Thoracic aorta (tissue), 2 donors: ENCODE measurements around the gene CATSPER3. TPM values are rescaled to one million over a fixed set of nuclear protein-coding genes. Genes with fewer than 3 reads are reported as not detected.
A peak's percentile ranks its signal among the peaks of the same experiment; 100 is the strongest.

ENCODE experiments used
- ATAC-seq: fragments of 150-250 bp; one replicate; pipeline ENCODE4 v1.8.0; 2017; ENCODE audit warnings: low read depth; ENCODE audit not compliant: insufficient number of reproducible peaks, low FRiP score
- DNase-seq: peaks from one replicate; pipeline ENCODE4 v3.0.0-alpha.2; 2020; ENCODE audit warnings: low spot score
- H3K27ac ChIP-seq, 2 donors: fragments of 200-600 bp; sonication (generic); 1 replicate in 1 of 2; 2 replicates in 1 of 2; pipeline ENCODE4 v1.5.1; 2016; ENCODE audit warnings: mild to moderate bottlenecking in 2 of 2, moderate library complexity in 2 of 2
- H3K27me3 ChIP-seq: fragments of 200-600 bp; sonication (generic); replicated peaks from 2 replicates; pipeline ENCODE4 v1.6.0; 2016; ENCODE audit warnings: mild to moderate bottlenecking; ENCODE audit not compliant: insufficient read depth
- H3K36me3 ChIP-seq: fragments of 200-600 bp; sonication (generic); one replicate; pipeline ENCODE4 v1.5.1; 2016
- H3K4me1 ChIP-seq, 2 donors: fragments of 200-600 bp; sonication (generic); 1 replicate in 1 of 2; 2 replicates in 1 of 2; pipeline versions ENCODE4 v1.5.1 to v1.6.0; 2016; ENCODE audit warnings: low read depth in 2 of 2, mild to moderate bottlenecking in 1 of 2; ENCODE audit not compliant: control insufficient read depth in 1 of 2
- H3K4me3 ChIP-seq: fragments of 200-600 bp; sonication (generic); 2 replicates; pipeline ENCODE4 v1.5.1; 2016; ENCODE audit warnings: mild to moderate bottlenecking
- H3K9me3 ChIP-seq: fragments of 200-600 bp; sonication (generic); 2 replicates; pipeline ENCODE4 v1.5.1; 2016
- total RNA-seq, 2 donors: library from RNA; depleted of rRNA; stranded (reverse); fragments of >200 nt; gene quantifications; one replicate each; pipeline versions ENCODE4 v1.1.0 to v1.2.3, GENCODE V29; 2016
- TF ChIP-seq, protein P1 (sequence below): fragments of 200-600 bp; sonication (generic); IDR thresholded peaks from one replicate; pipeline ENCODE4 v1.5.1; 2019; ENCODE audit warnings: antibody characterized with exemption

The CATSPER3 gene
- total RNA-seq, 2 donors from 2014 or later: not detected

DNA sequence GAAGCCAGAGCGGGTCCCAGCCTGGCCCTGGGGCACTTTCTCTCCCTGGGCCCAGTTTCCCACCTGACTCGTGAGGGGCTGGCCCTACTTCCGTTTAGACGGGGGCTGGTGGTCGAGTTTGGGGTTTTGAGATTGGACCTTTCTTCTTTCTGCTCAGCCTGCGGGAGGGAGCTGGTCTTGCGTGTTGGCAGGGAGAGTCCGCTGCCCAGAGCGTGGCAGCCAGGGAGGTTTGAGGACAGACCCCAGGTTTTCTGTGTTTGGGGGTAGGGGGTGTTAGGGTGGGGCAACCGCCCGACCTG, 72.3 kb downstream of the CATSPER3 start:
- H3K36me3 ChIP-seq: no peaks in the 10 kb centered on the region
- H3K27ac ChIP-seq: no peak overlapping the region
- peaks cover 9 to 22% of the 10 kb centered on the region in 2 donors for H3K4me1 ChIP-seq
- H3K27me3 ChIP-seq: peaks cover 38% of the 10 kb centered on the region
- DNase-seq (no peak), ATAC-seq (no peak)
- H3K4me3 ChIP-seq: peak overlapping the region; percentile 56
- TF ChIP-seq, protein P1, sequence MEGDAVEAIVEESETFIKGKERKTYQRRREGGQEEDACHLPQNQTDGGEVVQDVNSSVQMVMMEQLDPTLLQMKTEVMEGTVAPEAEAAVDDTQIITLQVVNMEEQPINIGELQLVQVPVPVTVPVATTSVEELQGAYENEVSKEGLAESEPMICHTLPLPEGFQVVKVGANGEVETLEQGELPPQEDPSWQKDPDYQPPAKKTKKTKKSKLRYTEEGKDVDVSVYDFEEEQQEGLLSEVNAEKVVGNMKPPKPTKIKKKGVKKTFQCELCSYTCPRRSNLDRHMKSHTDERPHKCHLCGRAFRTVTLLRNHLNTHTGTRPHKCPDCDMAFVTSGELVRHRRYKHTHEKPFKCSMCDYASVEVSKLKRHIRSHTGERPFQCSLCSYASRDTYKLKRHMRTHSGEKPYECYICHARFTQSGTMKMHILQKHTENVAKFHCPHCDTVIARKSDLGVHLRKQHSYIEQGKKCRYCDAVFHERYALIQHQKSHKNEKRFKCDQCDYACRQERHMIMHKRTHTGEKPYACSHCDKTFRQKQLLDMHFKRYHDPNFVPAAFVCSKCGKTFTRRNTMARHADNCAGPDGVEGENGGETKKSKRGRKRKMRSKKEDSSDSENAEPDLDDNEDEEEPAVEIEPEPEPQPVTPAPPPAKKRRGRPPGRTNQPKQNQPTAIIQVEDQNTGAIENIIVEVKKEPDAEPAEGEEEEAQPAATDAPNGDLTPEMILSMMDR: no peak
- H3K9me3 ChIP-seq: no peaks in the 10 kb centered on the region

DNA sequence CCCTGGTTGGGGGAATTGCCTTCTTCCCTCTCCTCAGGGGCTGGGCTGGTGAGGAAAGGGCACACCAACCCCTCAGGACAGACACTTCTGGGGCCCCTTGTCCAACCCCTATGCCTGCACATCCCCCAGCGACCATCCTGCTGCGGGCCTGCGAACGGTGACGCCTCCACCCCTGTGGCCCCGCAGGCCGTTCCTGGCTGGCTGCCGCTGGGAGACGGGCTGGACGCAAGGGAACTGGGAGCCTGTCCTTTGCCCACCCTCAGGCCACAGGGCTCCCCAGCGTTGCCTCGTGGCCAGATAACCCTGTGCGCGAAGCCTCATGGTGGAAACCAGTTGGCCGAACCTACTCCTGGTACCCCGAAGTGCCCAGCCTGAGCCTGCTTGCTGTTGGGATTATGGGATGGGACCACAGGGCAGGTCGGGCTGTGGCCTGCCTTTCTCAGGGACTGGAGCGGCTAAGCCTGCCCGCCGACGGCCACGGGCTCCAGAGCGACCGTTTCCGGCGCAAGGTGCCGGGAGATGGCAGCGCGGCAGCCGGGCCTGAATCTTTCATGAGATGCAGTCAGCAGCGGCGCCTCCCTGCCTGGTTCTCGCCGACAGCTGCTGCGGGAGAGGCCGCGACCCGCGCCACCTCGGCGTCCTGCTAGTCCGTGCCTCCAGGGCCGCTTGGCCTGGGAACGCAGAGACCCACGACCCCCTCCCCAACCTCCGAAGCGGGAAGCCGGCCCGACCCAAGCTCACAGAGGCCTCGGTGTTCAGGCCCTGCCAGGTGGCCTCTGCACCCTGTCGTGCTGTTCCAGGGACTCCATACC, 72.8 kb downstream of the CATSPER3 start:
- no peak for DNase-seq
- TF ChIP-seq, protein P1: no peak
- Histone ChIP-seq H3K9me3 (no peaks in the 10 kb centered on the region), H3K27ac (no peak overlapping the region), H3K4me1 (peaks cover 9 to 22% of the 10 kb centered on the region in 2 donors), H3K27me3 (peaks cover 38% of the 10 kb centered on the region), H3K36me3 (no peaks in the 10 kb centered on the region), H3K4me3 (no peak overlapping the region)
- ATAC-seq: no peak

DNA sequence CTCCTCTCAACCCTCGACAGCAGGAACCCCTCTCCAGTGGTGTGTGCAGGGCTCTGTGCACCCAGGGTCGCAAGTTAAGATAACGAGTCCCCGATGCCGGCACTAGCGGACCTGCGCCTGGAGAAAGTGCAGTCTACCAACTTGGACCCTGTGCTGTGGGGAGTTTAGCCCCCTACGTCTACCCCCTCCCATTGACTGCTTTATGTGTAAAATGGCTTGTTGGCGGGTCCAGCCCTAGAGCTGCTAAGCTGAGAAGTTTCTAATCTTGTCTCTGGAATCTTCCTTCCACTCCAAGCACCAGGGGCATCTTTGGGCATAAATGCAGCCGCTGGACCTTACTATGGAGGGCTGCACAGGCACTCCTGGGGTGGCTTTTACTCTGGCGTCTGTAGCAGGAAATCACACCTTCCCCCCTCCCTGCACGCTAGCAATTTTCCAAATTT, 73.5 kb downstream of the CATSPER3 start:
- no peak for ATAC-seq
- TF ChIP-seq, protein P1: no peak
- DNase-seq: no peak
- Histone ChIP-seq H3K36me3 (no peaks in the 10 kb centered on the region), H3K4me3 (no peak overlapping the region), H3K4me1 (peaks cover 9 to 22% of the 10 kb centered on the region in 2 donors), H3K27ac (no peak overlapping the region), H3K9me3 (no peaks in the 10 kb centered on the region), H3K27me3 (peaks cover 38% of the 10 kb centered on the region)

DNA sequence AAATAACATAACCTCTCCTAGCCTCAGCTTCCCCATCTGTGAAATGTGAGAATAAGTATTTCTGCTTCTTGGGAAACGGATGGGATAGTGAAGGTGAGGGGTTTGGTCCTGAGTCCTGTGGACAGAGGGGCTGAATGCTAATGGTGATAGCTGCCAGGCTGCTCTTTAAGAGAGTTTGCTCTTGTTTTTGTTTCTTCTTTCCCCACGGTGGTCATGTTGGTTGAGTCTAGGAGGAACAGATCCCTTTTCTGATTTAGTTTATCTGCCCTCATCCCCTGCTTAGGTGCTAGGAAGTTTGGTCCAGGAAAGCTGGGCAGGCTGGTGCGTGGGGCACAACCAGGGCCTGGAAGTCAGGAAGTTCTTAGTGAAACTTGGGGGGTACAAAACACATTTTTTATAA, 74.0 kb downstream of the CATSPER3 start:
- TF ChIP-seq, protein P1: no peak
- H3K27me3 ChIP-seq: peaks cover 36% of the 10 kb centered on the region
- DNase-seq (no peak), ATAC-seq (no peak)
- H3K36me3 ChIP-seq: no peaks in the 10 kb centered on the region
- no peak overlapping the region for H3K27ac ChIP-seq
- peaks cover 9 to 22% of the 10 kb centered on the region in 2 donors for H3K4me1 ChIP-seq
- H3K4me3 ChIP-seq: no peak overlapping the region
- H3K9me3 ChIP-seq: no peaks in the 10 kb centered on the region

DNA sequence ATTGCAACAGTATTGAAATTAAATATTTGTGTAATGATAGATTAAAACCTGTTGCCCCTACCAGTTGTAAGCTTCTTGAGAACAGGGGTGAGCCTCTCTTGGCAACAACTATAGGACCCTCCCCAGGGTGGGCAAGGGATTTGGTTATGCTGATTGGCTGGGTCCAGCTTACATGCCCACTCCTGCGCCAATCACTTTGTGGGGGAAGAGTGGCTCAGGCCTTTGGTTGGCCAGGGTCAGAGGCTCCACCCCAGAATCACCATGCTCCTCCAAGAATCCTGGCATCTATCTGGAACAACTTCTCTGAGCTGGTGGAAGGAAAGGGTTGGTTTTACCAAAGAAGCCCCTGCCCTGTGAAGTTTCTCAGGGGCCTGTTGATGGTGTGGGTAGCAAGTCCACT, 74.9 kb downstream of the CATSPER3 start:
- Histone ChIP-seq H3K27me3 (peaks cover 27% of the 10 kb centered on the region), H3K4me1 (peaks cover 9 to 22% of the 10 kb centered on the region in 2 donors), H3K27ac (no peak overlapping the region), H3K4me3 (no peak overlapping the region), H3K36me3 (no peaks in the 10 kb centered on the region), H3K9me3 (no peaks in the 10 kb centered on the region)
- ATAC-seq (no peak), DNase-seq (no peak)
- TF ChIP-seq, protein P1: no peak
